DND-41 (cell line): Measurements from ENCODE around the gene TRERF1.

Source experiments
- ATAC-seq: fragments of 200-7000 bp; cut with Tn5 transposase; 3 replicates; pipeline ENCODE4 v1.9.1; 2021; ENCODE audit warnings: low read depth; ENCODE audit not compliant: insufficient read depth
- DNase-seq: peaks from one replicate; pipeline ENCODE4 v3.0.0-alpha.2; 2020
- H2AFZ ChIP-seq: 2 replicates; pipeline ENCODE4 v1.6.0; 2012; ENCODE audit warnings: low read depth, low read length
- H3K27ac ChIP-seq: 2 replicates; pipeline ENCODE4 v1.5.1; 2012; ENCODE audit warnings: low read length, inconsistent platforms
- H3K27me3 ChIP-seq: fragments of 200-600 bp; sonication (generic); 2 replicates; pipeline ENCODE4 v1.6.0; 2012; ENCODE audit warnings: low read length, mild to moderate bottlenecking, inconsistent platforms; ENCODE audit not compliant: insufficient read depth, poor library complexity
- H3K36me3 ChIP-seq: 2 replicates; pipeline ENCODE4 v1.5.1; 2012; ENCODE audit warnings: low read length, inconsistent platforms; ENCODE audit not compliant: insufficient read depth
- H3K4me1 ChIP-seq: 2 replicates; pipeline ENCODE4 v1.5.1; 2012; ENCODE audit warnings: mild to moderate bottlenecking, low read length; ENCODE audit not compliant: insufficient read depth
- H3K4me2 ChIP-seq: 2 replicates; pipeline ENCODE4 v1.6.0; 2012; ENCODE audit warnings: mild to moderate bottlenecking, moderate library complexity, low read length, inconsistent platforms; ENCODE audit not compliant: insufficient read depth
- H3K4me3 ChIP-seq, 2 experiments: fragments of 200-600 bp in 1 of 2; shearing (Covaris generic) in 1 of 2; 2 replicates each; pipeline ENCODE4 v1.5.1; 2012 to 2016; ENCODE audit warnings: inconsistent platforms in 2 of 2, low read length in 2 of 2, mild to moderate bottlenecking in 2 of 2, low read depth in 1 of 2, moderate library complexity in 1 of 2
- H3K79me2 ChIP-seq: 2 replicates; pipeline ENCODE4 v1.6.0; 2012; ENCODE audit warnings: low read length, inconsistent platforms; ENCODE audit not compliant: insufficient read depth
- H3K9ac ChIP-seq: 2 replicates; pipeline ENCODE4 v1.6.0; 2012; ENCODE audit warnings: low read depth, mild to moderate bottlenecking, inconsistent platforms, low read length, moderate library complexity
- H3K9me3 ChIP-seq: 2 replicates; pipeline ENCODE4 v1.5.1; 2012; ENCODE audit warnings: low read length, moderate library complexity, mild to moderate bottlenecking, inconsistent platforms; ENCODE audit not compliant: insufficient read depth, severe bottlenecking
- H4K20me1 ChIP-seq: 2 replicates; pipeline ENCODE4 v1.6.0; 2012; ENCODE audit warnings: low read length; ENCODE audit not compliant: insufficient read depth
- EZH2 ChIP-seq: IDR thresholded peaks from 3 replicates; pipeline ENCODE4 v1.6.1; 2012; ENCODE audit warnings: borderline replicate concordance, low read depth, mild to moderate bottlenecking, moderate library complexity, low read length, inconsistent platforms; ENCODE audit not compliant: severe bottlenecking
- TF ChIP-seq, protein P1 (sequence below): IDR thresholded peaks from 2 replicates; pipeline ENCODE4 v1.5.1; 2012; ENCODE audit warnings: borderline replicate concordance, low read length, moderate library complexity, mild to moderate bottlenecking; ENCODE audit not compliant: poor library complexity, severe bottlenecking; ENCODE audit errors: extremely low read depth

The TRERF1 gene

DNA sequence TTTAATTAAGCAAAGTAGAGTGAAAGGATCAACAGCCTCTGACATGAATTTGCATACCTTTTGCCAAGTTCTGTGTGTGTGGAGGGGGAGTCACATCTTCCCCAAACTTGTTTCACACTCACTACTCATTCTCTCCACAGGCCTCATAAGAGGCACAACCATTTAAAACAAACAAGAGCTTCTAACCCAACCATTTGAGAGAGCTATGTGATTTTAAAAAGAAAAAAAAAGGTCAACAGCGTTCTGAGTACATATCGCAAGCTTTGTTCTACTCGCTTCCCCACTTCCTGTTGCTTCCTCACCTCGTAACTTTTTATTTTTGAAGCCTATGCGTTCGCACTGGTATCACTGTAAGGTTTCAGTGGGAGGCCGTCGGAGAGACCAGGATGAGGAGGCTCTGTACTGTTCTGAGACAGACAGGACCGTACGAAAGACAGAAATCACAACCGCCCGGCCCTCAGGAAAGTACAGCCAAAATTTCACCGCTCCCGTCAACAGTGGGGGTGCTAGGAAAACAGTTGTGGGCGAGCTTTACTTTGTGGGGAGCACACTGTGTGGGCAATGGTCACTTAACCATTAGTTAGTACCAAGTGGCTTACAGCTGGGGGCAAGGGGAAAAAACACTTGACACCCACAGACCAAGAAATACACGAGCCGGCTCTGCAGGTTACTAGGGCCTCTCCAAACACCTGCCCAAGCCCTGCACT lies 61.3 kb downstream of the TRERF1 start:
- no peak for TF ChIP-seq EZH2
- TF ChIP-seq, protein P1, sequence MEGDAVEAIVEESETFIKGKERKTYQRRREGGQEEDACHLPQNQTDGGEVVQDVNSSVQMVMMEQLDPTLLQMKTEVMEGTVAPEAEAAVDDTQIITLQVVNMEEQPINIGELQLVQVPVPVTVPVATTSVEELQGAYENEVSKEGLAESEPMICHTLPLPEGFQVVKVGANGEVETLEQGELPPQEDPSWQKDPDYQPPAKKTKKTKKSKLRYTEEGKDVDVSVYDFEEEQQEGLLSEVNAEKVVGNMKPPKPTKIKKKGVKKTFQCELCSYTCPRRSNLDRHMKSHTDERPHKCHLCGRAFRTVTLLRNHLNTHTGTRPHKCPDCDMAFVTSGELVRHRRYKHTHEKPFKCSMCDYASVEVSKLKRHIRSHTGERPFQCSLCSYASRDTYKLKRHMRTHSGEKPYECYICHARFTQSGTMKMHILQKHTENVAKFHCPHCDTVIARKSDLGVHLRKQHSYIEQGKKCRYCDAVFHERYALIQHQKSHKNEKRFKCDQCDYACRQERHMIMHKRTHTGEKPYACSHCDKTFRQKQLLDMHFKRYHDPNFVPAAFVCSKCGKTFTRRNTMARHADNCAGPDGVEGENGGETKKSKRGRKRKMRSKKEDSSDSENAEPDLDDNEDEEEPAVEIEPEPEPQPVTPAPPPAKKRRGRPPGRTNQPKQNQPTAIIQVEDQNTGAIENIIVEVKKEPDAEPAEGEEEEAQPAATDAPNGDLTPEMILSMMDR, result no peak
- ATAC-seq (peak; percentile 61; the same call in 2 of the 3 replicates), DNase-seq (peak; percentile 7)
- Histone ChIP-seq H4K20me1 (peaks cover 82% of the 10 kb centered on the region), H3K9me3 (no peaks in the 10 kb centered on the region), H3K4me3 (no peak overlapping the region), H3K36me3 (no peaks in the 10 kb centered on the region), H3K4me2 (no peak overlapping the region), H2AFZ (no peak overlapping the region), H3K9ac (no peak overlapping the region), H3K27ac (no peak overlapping the region), H3K4me1 (peaks cover 18% of the 10 kb centered on the region), H3K27me3 (no peaks in the 10 kb centered on the region), H3K79me2 (no peaks in the 10 kb centered on the region)

- H3K4me3 ChIP-seq, result no peak overlapping the region
- H3K27ac ChIP-seq, result no peak overlapping the region
- peaks cover 80% of the 10 kb centered on the region for H4K20me1 ChIP-seq
- no peak overlapping the region for H2AFZ ChIP-seq
- TF ChIP-seq, protein P1, result no peak
- no peak for TF ChIP-seq EZH2
- DNase-seq, result no peak
- no peak overlapping the region for H3K9ac ChIP-seq
- H3K79me2 ChIP-seq, result no peaks in the 10 kb centered on the region
- no peak for ATAC-seq
- no peaks in the 10 kb centered on the region for H3K36me3 ChIP-seq
- H3K9me3 ChIP-seq, result no peaks in the 10 kb centered on the region
- H3K4me1 ChIP-seq, result peaks cover 18% of the 10 kb centered on the region
- no peak overlapping the region for H3K4me2 ChIP-seq
- no peaks in the 10 kb centered on the region for H3K27me3 ChIP-seq
These were observed 62.0 kb downstream of the TRERF1 start for GRCh38 chr6:42389736-42390135.

- H4K20me1 ChIP-seq, result peaks cover 79% of the 10 kb centered on the region
- no peak overlapping the region for H3K4me2 ChIP-seq
- no peak overlapping the region for H2AFZ ChIP-seq
- no peak for DNase-seq
- no peaks in the 10 kb centered on the region for H3K27me3 ChIP-seq
- H3K36me3 ChIP-seq, result no peaks in the 10 kb centered on the region
- no peaks in the 10 kb centered on the region for H3K79me2 ChIP-seq
- ATAC-seq, result no peak
- H3K4me3 ChIP-seq, result no peak overlapping the region
- H3K9ac ChIP-seq, result no peak overlapping the region
- H3K9me3 ChIP-seq, result no peaks in the 10 kb centered on the region
- no peak for TF ChIP-seq EZH2
- TF ChIP-seq, protein P1, result no peak
- H3K4me1 ChIP-seq, result peaks cover 18% of the 10 kb centered on the region
- no peak overlapping the region for H3K27ac ChIP-seq
These were observed 63.7 kb downstream of the TRERF1 start for GRCh38 chr6:42388046-42388445.

- no peak overlapping the region for H2AFZ ChIP-seq
- H3K9me3 ChIP-seq, result no peaks in the 10 kb centered on the region
- TF ChIP-seq, protein P1, result no peak
- no peak for TF ChIP-seq EZH2
- no peak overlapping the region for H3K27ac ChIP-seq
- H3K79me2 ChIP-seq, result no peaks in the 10 kb centered on the region
- H3K27me3 ChIP-seq, result no peaks in the 10 kb centered on the region
- peaks cover 18% of the 10 kb centered on the region for H3K4me1 ChIP-seq
- H4K20me1 ChIP-seq, result peaks cover 73% of the 10 kb centered on the region
- H3K4me3 ChIP-seq, result no peak overlapping the region
- DNase-seq, result peak; percentile 42
- H3K9ac ChIP-seq, result no peak overlapping the region
- no peak overlapping the region for H3K4me2 ChIP-seq
- ATAC-seq, result peak; percentile 94
- no peaks in the 10 kb centered on the region for H3K36me3 ChIP-seq
These were observed 64.4 kb downstream of the TRERF1 start for GRCh38 chr6:42387336-42387735.
